ENCODE measurements around the gene PBOV1.

The PBOV1 gene

DNA sequence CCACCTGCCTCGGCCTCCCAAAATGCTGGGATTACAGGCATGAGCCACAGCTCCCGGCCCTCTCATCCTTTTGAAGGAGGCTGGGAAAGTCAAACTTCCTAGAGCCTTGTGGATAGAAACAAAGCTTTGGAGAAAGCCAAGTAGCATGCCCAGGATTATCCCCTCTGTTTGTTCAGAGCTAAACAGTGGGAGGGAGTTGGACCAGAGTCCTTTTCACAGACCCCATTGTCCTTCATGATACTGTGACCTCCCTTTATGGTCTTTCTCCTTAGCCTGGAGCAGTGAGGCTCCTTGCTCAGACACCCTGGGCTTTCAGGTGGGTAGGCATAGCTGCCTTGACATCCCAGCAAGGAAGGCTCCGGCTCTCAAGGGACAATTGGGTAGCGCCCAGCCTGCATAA is 31.1 kb downstream of the PBOV1 start:
- DNase-seq (ENCODE audit: low read depth): no peak
- TF ChIP-seq CTCF (IDR thresholded peaks at IDR 0.05; ENCODE audit: control insufficient read depth, extremely low read depth, insufficient read depth): no peak
- no peak overlapping the region for H3K4me3 ChIP-seq (ENCODE audit: low read depth, low read length)

DNA sequence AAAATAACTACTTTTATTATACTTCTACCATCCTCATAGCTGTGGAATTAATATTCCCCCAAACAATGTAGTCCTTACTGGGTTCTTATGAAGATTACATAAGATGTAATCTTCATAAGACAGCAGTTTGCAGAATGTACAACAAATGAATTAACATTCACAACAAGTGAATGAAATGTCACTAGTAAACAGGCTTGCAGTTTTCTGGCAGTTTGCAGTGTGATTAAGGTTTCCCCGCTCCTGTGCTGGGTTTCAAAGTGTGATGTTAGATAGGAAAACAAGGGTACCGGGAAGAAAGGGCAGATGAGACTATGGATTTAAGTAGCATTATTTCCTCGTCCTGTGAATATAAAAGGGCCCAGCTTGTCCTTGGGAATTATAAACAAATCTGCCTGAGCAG is 34.1 kb downstream of the PBOV1 start:
- no peak for DNase-seq (ENCODE audit: low read depth)
- no peak overlapping the region for H3K4me3 ChIP-seq (ENCODE audit: low read depth, low read length)
- TF ChIP-seq CTCF (IDR thresholded peaks at IDR 0.05; ENCODE audit: control insufficient read depth, extremely low read depth, insufficient read depth): no peak

- DNase-seq (ENCODE audit: low read depth): no peak
- no peak for TF ChIP-seq CTCF (IDR thresholded peaks at IDR 0.05; ENCODE audit: control insufficient read depth, extremely low read depth, insufficient read depth)
- peak overlapping the region; percentile 16; the same call in 1 of the 2 replicates for H3K4me3 ChIP-seq (ENCODE audit: low read depth, low read length)
These were observed 34.5 kb downstream of the PBOV1 start for GRCh38 chr6:138183790-138184134.

DNA sequence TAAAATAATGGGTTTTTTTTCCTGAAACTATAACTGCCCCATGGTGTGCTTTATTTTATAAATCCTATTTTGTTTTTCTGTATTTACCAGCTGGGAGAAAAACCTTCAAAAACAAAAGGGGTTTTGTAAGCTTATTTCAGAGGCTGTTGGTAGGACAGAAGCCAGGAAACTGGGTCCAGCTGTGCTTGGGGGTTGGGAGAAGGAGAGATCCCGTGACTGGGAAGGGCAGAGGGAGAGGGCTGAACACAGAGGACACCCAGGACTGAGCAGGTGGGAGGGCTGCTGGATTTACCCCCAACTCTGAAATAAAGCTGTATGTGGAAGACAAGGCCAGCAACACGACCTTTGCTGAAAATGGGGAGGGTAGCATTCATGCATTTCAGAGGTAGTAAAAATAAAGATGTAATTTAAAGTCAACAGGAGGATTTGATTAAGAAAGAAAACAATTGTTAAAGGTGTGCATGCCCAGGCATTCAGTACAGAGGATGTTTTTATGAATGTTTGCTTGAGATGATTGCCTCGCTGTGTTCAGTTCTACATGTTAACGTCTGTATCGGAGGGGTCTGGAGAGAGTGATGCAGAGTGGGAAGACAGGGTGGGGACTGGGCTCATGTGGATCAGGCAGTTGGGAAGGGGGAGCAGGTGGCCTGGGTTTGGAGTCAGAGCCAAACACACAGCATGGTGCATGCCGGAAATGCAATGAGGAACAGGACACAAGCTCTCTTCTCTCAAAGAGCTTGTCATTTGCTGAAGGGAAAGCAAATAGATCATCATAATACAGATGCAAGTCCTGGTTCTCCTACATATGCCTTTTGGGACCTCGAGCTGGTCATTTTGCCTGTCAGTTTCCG is 35.1 kb downstream of the PBOV1 start:
- TF ChIP-seq CTCF (IDR thresholded peaks at IDR 0.05; ENCODE audit: control insufficient read depth, extremely low read depth, insufficient read depth): no peak
- H3K4me3 ChIP-seq (ENCODE audit: low read depth, low read length): peak overlapping the region; percentile 16; the same call in 1 of the 2 replicates
- DNase-seq (ENCODE audit: low read depth): no peak

DNA sequence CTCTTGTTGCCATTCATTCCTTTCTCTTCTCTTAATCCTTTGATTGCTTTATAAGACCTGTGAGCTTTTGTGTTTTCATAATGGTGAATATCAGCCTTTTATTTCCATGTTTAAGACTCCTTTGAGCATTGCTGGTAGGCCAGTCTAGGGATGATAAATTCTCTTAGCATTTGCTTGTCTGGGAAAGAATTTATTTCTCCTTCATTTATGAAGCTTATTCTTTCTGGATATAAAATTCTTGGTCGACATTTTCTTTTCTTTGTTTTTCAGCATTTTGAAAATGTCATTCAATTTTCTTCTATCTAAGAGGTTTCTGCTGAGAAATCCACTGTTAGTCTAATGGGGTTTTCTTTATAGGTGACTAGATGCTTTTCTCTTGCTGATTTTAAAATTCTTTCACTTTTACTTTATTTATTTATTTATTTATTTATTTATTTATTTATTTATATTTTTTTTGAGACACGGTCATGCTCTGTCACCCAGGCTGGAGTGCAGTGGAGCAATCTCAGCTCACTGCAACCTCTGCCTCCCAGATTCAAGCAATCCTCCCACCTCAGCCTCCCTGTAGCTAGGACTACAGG is 41.5 kb downstream of the PBOV1 start:
- TF ChIP-seq CTCF (IDR thresholded peaks at IDR 0.05; ENCODE audit: control insufficient read depth, extremely low read depth, insufficient read depth): no peak
- no peak for DNase-seq (ENCODE audit: low read depth)
- H3K4me3 ChIP-seq (ENCODE audit: low read depth, low read length): no peak overlapping the region

DNA sequence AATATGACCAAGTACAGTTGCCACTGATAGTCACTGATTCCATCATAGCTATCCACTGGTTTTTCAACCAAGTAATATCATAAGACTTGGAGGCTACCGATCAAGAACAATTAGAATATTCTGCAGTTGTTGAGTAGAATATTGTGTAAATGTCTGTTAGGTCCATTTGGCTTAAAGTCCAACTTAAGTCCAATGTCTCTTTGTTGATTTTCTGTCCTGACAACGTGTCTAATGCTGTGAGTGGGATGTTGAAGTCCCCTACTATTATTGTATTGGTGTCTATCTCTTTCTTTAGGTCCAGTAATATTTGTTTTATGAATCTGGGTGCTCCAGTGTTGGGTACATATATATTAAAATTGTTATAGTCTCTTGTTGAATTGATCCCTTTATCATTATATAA is 42.7 kb downstream of the PBOV1 start:
- no peak for TF ChIP-seq CTCF (IDR thresholded peaks at IDR 0.05; ENCODE audit: control insufficient read depth, extremely low read depth, insufficient read depth)
- H3K4me3 ChIP-seq (ENCODE audit: low read depth, low read length): no peak overlapping the region
- no peak for DNase-seq (ENCODE audit: low read depth)

Data from LNCaP clone FGC (cell line).